ENCODE results near the gene RGS7BP. TPM values are rescaled to one million over a fixed set of nuclear protein-coding genes. Genes with fewer than 3 reads are reported as not detected.

The RGS7BP gene
- total RNA-seq, 1 experiment from 2014 or later = 0.33 TPM

DNA sequence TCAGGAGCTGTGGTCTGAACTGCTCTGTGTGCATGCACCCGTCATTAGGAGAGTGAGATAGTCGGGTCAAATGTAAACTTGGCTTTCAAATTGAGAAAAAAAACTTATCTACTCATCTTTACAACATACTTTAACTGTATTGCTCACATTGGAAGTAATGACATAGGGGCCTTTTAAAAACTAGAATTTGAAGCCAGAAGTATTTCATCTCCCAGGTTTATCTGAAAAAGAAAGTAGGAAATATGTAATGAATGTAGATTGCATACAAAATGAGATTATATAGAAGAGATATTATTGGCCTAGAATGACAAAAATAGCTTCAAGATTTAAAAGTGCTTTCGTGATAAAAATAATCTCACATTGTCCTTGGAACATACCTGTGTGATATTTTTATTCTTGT is 24.3 kb downstream of the RGS7BP start:
- Histone ChIP-seq H4K8ac (replicated peaks; ENCODE audit: insufficient read length, low read depth, low read length) (no peak overlapping the region), H2BK15ac (ENCODE audit: low read depth, low read length) (no peak overlapping the region)

More for the DNA sequence above, 24.3 kb downstream of the RGS7BP start:
- no peak overlapping the region for H2AFZ ChIP-seq (ENCODE audit: low read length)
- TF ChIP-seq CTCF (conservative IDR thresholded peaks at IDR 0.05) = no peak
- no peak overlapping the region for H2BK5ac ChIP-seq (ENCODE audit: insufficient read length, low read length)
- no peak overlapping the region for H3K18ac ChIP-seq (ENCODE audit: insufficient read length, low read depth, low read length)
- H3K27me3 ChIP-seq (ENCODE audit: insufficient read depth, low read length) = no peaks in the 10 kb centered on the region
- H3K9me3 ChIP-seq (ENCODE audit: control insufficient read depth, low read depth, low read length) = no peaks in the 10 kb centered on the region
- Mint-ChIP-seq H3K4me1 (peaks cover 5 to 9% of the 10 kb centered on the region in 2 experiments), H3K27ac (no peak overlapping the region), H3K4me3 (no peak overlapping the region), H3K36me3 (ENCODE audit: insufficient read depth in 1 of 3, low read depth in 3 of 3) (no peaks in the 10 kb centered on the region), H3K9me3 (no peaks in the 10 kb centered on the region), H3K27me3 (ENCODE audit: low read depth) (peaks cover 2% of the 10 kb centered on the region; the same call in 1 of the 2 replicates)
- no peak overlapping the region for H4K5ac ChIP-seq (ENCODE audit: insufficient read length, low read depth, low read length)
- no peak for DNase-seq
- no peak overlapping the region for H4K91ac ChIP-seq (ENCODE audit: insufficient read length, low read depth, low read length)
- no peak overlapping the region for H2BK20ac ChIP-seq (ENCODE audit: low read depth, low read length, poor library complexity, severe bottlenecking)
- no peak overlapping the region for H3K9ac ChIP-seq (ENCODE audit: extremely low read depth, insufficient read length, low read length)
- H2BK12ac ChIP-seq (ENCODE audit: insufficient read length, low read depth, low read length) = no peak overlapping the region
- WGBS (ENCODE audit: extremely low coverage, insufficient read length, low lambda C conversion rate) = no CpG with 5 or more reads among the region's 3 CpGs
- H2BK120ac ChIP-seq (ENCODE audit: low read depth, low read length, poor library complexity, severe bottlenecking) = no peak overlapping the region
- H3K27ac ChIP-seq (ENCODE audit: insufficient read length, low read depth, low read length) = no peak overlapping the region
- H3K23ac ChIP-seq (ENCODE audit: insufficient read length, low read depth, low read length) = no peak overlapping the region
- H4K20me1 ChIP-seq (ENCODE audit: control insufficient read depth, insufficient read depth, insufficient read length) = no peaks in the 10 kb centered on the region
- H3K79me1 ChIP-seq (ENCODE audit: insufficient read depth, low read depth, low read length, poor library complexity, severe bottlenecking) = no peaks in the 10 kb centered on the region
- H3K4ac ChIP-seq (ENCODE audit: low read depth, low read length) = no peak overlapping the region
- H3T11ph ChIP-seq (ENCODE audit: low read length) = no peak overlapping the region
- H3K4me2 ChIP-seq (ENCODE audit: insufficient read depth, insufficient read length, low read length) = no peak overlapping the region
- H3K14ac ChIP-seq (ENCODE audit: insufficient read depth, low read length) = no peak overlapping the region
- no peak overlapping the region for H3K56ac ChIP-seq (ENCODE audit: insufficient read length, low read depth, low read length)
- H3K23me2 ChIP-seq (ENCODE audit: insufficient read length, low read depth, low read length, poor library complexity, severe bottlenecking) = no peaks in the 10 kb centered on the region
- peaks cover 2% of the 10 kb centered on the region for H3K4me1 ChIP-seq (ENCODE audit: insufficient read depth, low read length)
- no peaks in the 10 kb centered on the region for H3K79me2 ChIP-seq (ENCODE audit: insufficient read depth, low read length)
- no peak overlapping the region for H2AK5ac ChIP-seq (ENCODE audit: insufficient read length, low read length)

Measured in H9 (cell line).